22Rv1 (cell line): ENCODE results near the gene GPRASP3.

Source experiments
- H3K27ac ChIP-seq: fragments of 450-650 bp; 2 replicates; pipeline ENCODE4 v1.5.1; 2017
- ZFX ChIP-seq: fragments of 450-650 bp; IDR thresholded peaks from 2 replicates; pipeline ENCODE4 v1.6.1; 2017; ENCODE audit warnings: antibody characterized with exemption, borderline replicate concordance
- TF ChIP-seq, protein P1 (sequence below): fragments of 450-650 bp; IDR thresholded peaks from 2 replicates; pipeline ENCODE4 v1.5.1; 2017; ENCODE audit warnings: mild to moderate bottlenecking

The GPRASP3 gene

GRCh38 chrX:102765217-102765616 lies 44.7 kb downstream of the GPRASP3 start:
- no peak overlapping the region for H3K27ac ChIP-seq
- TF ChIP-seq ZFX = no peak
- TF ChIP-seq, protein P1, sequence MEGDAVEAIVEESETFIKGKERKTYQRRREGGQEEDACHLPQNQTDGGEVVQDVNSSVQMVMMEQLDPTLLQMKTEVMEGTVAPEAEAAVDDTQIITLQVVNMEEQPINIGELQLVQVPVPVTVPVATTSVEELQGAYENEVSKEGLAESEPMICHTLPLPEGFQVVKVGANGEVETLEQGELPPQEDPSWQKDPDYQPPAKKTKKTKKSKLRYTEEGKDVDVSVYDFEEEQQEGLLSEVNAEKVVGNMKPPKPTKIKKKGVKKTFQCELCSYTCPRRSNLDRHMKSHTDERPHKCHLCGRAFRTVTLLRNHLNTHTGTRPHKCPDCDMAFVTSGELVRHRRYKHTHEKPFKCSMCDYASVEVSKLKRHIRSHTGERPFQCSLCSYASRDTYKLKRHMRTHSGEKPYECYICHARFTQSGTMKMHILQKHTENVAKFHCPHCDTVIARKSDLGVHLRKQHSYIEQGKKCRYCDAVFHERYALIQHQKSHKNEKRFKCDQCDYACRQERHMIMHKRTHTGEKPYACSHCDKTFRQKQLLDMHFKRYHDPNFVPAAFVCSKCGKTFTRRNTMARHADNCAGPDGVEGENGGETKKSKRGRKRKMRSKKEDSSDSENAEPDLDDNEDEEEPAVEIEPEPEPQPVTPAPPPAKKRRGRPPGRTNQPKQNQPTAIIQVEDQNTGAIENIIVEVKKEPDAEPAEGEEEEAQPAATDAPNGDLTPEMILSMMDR = no peak

DNA sequence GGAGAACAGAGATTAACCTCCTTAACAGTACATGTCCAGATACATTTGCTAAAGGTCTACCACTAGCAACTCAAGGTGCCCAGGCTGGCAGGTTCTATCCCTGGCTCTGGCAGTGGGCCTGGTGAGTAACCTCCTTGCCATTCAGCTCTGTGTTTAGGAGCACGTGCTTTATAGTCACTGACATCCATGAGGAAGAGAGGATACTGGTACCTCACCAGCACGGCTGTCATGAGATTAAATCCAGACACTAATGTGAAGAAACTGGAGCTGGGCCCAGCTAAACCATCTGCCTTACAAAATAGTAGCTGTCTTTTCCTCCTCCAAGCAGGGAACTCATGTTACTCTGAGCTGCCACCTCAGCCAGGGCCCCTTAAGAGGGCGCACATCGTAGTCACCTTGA lies 45.3 kb downstream of the GPRASP3 start:
- TF ChIP-seq ZFX = no peak
- H3K27ac ChIP-seq = no peak overlapping the region

- H3K27ac ChIP-seq = no peak overlapping the region
- TF ChIP-seq ZFX = no peak
- TF ChIP-seq, protein P1 = no peak
These were observed 46.7 kb downstream of the GPRASP3 start for GRCh38 chrX:102767287-102767686.

DNA sequence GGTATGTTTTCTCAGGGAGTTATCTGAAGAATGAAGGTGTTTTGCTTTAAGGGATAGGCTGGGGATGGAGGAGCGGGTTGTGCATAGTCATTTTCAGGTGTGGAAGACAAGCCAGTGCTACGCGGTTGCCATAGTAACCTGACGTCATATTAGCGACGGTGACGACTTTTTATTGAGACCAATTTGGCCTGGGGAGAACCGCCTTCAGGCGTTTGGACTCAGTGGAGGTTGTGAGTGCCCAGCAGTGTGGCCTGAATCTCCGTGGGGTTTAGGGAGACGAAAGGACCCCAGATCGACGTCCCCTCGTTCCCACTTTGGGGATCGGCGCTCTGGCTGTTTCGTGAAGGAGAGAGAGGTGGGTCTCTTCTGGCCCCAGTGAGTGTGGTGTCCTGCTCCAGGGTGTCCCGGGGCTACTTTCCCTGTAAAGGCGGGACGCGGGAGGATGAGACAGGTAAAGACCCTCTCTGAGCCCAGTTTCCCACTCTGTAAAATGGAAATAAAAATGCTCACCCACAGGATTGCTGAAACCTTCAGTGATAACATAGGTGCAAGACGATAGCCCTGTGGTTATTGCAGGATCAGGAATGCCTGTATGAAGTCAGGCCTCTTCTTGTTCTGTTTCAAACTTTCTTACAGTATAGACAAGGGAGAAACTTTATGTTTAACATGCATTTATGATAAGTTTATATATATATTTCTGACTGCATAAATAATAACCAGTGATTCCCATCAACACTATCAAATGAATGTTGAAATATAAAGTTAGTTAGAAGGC lies 48.6 kb downstream of the GPRASP3 start:
- peak overlapping the region; percentile 49 for H3K27ac ChIP-seq
- TF ChIP-seq, protein P1 = no peak
- TF ChIP-seq ZFX = no peak
